ENCODE results near the gene PKD1L1.

The PKD1L1 gene

GRCh38 chr7:47739301-47739875, 208.9 kb downstream of the PKD1L1 start:
- ATAC-seq (replicated peaks; ENCODE audit: extremely low read depth, poor library complexity, severe bottlenecking) (no peak), DNase-seq (ENCODE audit: low spot score in 2 of 2) (no peak)
- Mint-ChIP-seq H3K9me3 (no peaks in the 10 kb centered on the region), H3K36me3 (ENCODE audit: insufficient read depth) (no peaks in the 10 kb centered on the region), H3K27ac (ENCODE audit: low read depth) (no peak overlapping the region), H3K27me3 (peaks cover 38% of the 10 kb centered on the region), H3K4me1 (peaks cover 6% of the 10 kb centered on the region), H3K4me3 (no peak overlapping the region)

- no peak for ATAC-seq (replicated peaks; ENCODE audit: extremely low read depth, poor library complexity, severe bottlenecking)
- peaks cover 6% of the 10 kb centered on the region for H3K4me1 Mint-ChIP-seq
- no peak overlapping the region for H3K27ac Mint-ChIP-seq (ENCODE audit: low read depth)
- no peaks in the 10 kb centered on the region for H3K36me3 Mint-ChIP-seq (ENCODE audit: insufficient read depth)
- H3K4me3 Mint-ChIP-seq: no peak overlapping the region
- no peak for DNase-seq (ENCODE audit: low spot score in 2 of 2)
- peaks cover 38% of the 10 kb centered on the region for H3K27me3 Mint-ChIP-seq
- no peaks in the 10 kb centered on the region for H3K9me3 Mint-ChIP-seq
These were observed 209.6 kb downstream of the PKD1L1 start for GRCh38 chr7:47738563-47739166.

GRCh38 chr7:47737601-47738000, 210.7 kb downstream of the PKD1L1 start:
- H3K9me3 Mint-ChIP-seq: no peaks in the 10 kb centered on the region
- H3K27ac Mint-ChIP-seq (ENCODE audit: low read depth): no peak overlapping the region
- DNase-seq (ENCODE audit: low spot score in 2 of 2) (no peak), ATAC-seq (replicated peaks; ENCODE audit: extremely low read depth, poor library complexity, severe bottlenecking) (no peak)
- H3K27me3 Mint-ChIP-seq: peaks cover 38% of the 10 kb centered on the region
- H3K4me1 Mint-ChIP-seq: peaks cover 6% of the 10 kb centered on the region
- H3K4me3 Mint-ChIP-seq: no peak overlapping the region
- no peaks in the 10 kb centered on the region for H3K36me3 Mint-ChIP-seq (ENCODE audit: insufficient read depth)

GRCh38 chr7:47735431-47736345, 212.6 kb downstream of the PKD1L1 start:
- Mint-ChIP-seq H3K4me3 (no peak overlapping the region), H3K36me3 (ENCODE audit: insufficient read depth) (no peaks in the 10 kb centered on the region), H3K27me3 (peaks cover 25% of the 10 kb centered on the region), H3K4me1 (peaks cover 6% of the 10 kb centered on the region), H3K9me3 (no peaks in the 10 kb centered on the region), H3K27ac (ENCODE audit: low read depth) (peak overlapping the region; percentile 63)
- DNase-seq (ENCODE audit: low spot score in 2 of 2) (no peak), ATAC-seq (replicated peaks; ENCODE audit: extremely low read depth, poor library complexity, severe bottlenecking) (no peak)

- no peaks in the 10 kb centered on the region for H3K9me3 Mint-ChIP-seq
- H3K27ac Mint-ChIP-seq (ENCODE audit: low read depth): no peak overlapping the region
- ATAC-seq (replicated peaks; ENCODE audit: extremely low read depth, poor library complexity, severe bottlenecking) (no peak), DNase-seq (ENCODE audit: low spot score in 2 of 2) (no peak)
- H3K4me3 Mint-ChIP-seq: no peak overlapping the region
- H3K36me3 Mint-ChIP-seq (ENCODE audit: insufficient read depth): no peaks in the 10 kb centered on the region
- peaks cover 25% of the 10 kb centered on the region for H3K27me3 Mint-ChIP-seq
- H3K4me1 Mint-ChIP-seq: peaks cover 6% of the 10 kb centered on the region
These were observed 213.3 kb downstream of the PKD1L1 start for GRCh38 chr7:47734949-47735291.

GRCh38 chr7:47734287-47734948, 213.8 kb downstream of the PKD1L1 start:
- H3K4me3 Mint-ChIP-seq: no peak overlapping the region
- H3K4me1 Mint-ChIP-seq: peaks cover 6% of the 10 kb centered on the region
- no peak overlapping the region for H3K27ac Mint-ChIP-seq (ENCODE audit: low read depth)
- no peak for ATAC-seq (replicated peaks; ENCODE audit: extremely low read depth, poor library complexity, severe bottlenecking)
- H3K36me3 Mint-ChIP-seq (ENCODE audit: insufficient read depth): no peaks in the 10 kb centered on the region
- no peaks in the 10 kb centered on the region for H3K9me3 Mint-ChIP-seq
- H3K27me3 Mint-ChIP-seq: peaks cover 20% of the 10 kb centered on the region
- no peak for DNase-seq (ENCODE audit: low spot score in 2 of 2)

- Mint-ChIP-seq H3K27me3 (no peaks in the 10 kb centered on the region), H3K4me3 (no peak overlapping the region), H3K36me3 (ENCODE audit: insufficient read depth) (no peaks in the 10 kb centered on the region), H3K4me1 (no peaks in the 10 kb centered on the region), H3K9me3 (no peaks in the 10 kb centered on the region), H3K27ac (ENCODE audit: low read depth) (no peak overlapping the region)
- no peak for ATAC-seq (replicated peaks; ENCODE audit: extremely low read depth, poor library complexity, severe bottlenecking)
- no peak for DNase-seq (ENCODE audit: low spot score in 2 of 2)
These were observed 218.1 kb downstream of the PKD1L1 start for GRCh38 chr7:47730142-47730541.

GRCh38 chr7:47726047-47726726, 222.1 kb downstream of the PKD1L1 start:
- H3K9me3 Mint-ChIP-seq: no peaks in the 10 kb centered on the region
- DNase-seq (ENCODE audit: low spot score in 2 of 2): no peak
- H3K4me3 Mint-ChIP-seq: no peak overlapping the region
- ATAC-seq (replicated peaks; ENCODE audit: extremely low read depth, poor library complexity, severe bottlenecking): no peak
- H3K27ac Mint-ChIP-seq (ENCODE audit: low read depth): no peak overlapping the region
- H3K36me3 Mint-ChIP-seq (ENCODE audit: insufficient read depth): no peaks in the 10 kb centered on the region
- H3K27me3 Mint-ChIP-seq: no peaks in the 10 kb centered on the region
- no peaks in the 10 kb centered on the region for H3K4me1 Mint-ChIP-seq

GRCh38 chr7:47725031-47725780, 223.1 kb downstream of the PKD1L1 start:
- H3K27ac Mint-ChIP-seq (ENCODE audit: low read depth): no peak overlapping the region
- H3K4me3 Mint-ChIP-seq: no peak overlapping the region
- ATAC-seq (replicated peaks; ENCODE audit: extremely low read depth, poor library complexity, severe bottlenecking) (no peak), DNase-seq (ENCODE audit: low spot score in 2 of 2) (no peak)
- H3K27me3 Mint-ChIP-seq: no peaks in the 10 kb centered on the region
- H3K9me3 Mint-ChIP-seq: no peaks in the 10 kb centered on the region
- no peaks in the 10 kb centered on the region for H3K4me1 Mint-ChIP-seq
- H3K36me3 Mint-ChIP-seq (ENCODE audit: insufficient read depth): no peaks in the 10 kb centered on the region

All from central memory CD8-positive, alpha-beta T cell (primary cell).